ENCODE measurements around the gene LDLRAD2.
"Not testable (repeated sequence)": the region's sequence is repeated elsewhere in the genome, so short reads cannot be mapped to it uniquely, and the experiment has no call there.

LDLRAD2 gene

DNA sequence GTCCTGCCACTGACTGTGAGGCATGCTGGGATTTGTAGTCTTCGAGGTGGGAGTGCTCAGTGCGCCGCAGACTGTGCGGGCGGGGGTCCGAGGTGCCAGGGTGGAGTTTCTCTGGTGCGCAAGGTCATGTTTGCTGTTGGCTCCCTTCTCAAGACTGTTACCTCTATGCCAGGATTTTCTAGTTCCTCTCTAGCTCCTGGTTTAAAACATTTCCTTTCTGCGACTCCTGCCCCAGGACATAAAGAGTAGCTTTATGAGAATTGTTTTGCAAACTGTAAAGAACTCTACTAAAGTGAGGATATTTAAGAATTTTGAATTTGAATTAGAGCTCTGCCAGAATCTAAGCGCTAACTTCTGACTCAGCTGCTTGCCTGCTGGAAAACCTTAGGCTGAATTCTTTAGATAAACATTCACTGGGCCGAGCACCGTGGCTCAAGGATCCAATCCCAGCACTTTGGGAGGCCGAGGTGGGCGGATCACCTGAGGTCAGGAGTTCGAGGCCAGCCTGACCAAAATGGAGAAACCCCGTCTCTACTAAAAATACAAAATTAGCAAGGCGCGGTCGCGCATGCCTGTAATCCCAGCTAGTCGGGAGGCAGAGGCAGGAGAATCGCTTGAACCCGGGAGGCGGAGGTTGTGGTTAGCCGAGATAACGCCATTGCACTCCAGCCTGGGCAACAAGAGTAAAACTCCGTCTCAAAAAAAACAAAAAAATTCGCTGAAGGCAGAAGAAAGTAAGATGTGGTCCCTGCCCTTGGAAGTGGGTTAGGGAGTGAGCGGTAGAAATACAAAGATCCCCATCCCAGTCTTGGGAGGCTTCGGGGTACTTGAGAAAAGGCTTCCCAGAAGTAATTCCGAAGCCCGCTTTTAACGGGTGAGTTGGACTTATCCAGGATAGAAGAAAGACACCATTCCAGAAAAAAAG lies 28.1 kb upstream of the LDLRAD2 start:
- FAIRE-seq = peak; percentile 85

DNA sequence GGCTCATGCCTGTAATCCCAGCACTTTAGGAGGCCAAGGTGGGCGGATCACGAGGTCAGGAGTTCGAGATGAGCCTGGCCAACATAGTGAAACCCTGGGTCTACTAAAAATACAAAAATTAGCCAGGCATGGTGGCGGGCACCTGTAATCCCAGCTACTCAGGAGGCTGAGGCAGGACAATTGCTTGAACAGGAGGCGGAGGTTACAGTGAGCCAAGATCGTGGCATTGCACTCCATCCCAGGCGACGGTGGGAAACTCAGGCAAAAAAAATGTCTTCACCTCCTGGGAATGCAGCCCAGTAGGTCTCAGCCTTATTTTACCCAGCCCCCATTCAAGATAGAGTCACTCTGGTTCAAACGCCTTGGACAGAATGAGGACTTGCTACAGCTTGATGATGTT lies 26.3 kb upstream of the LDLRAD2 start:
- not testable (repeated sequence) for FAIRE-seq

DNA sequence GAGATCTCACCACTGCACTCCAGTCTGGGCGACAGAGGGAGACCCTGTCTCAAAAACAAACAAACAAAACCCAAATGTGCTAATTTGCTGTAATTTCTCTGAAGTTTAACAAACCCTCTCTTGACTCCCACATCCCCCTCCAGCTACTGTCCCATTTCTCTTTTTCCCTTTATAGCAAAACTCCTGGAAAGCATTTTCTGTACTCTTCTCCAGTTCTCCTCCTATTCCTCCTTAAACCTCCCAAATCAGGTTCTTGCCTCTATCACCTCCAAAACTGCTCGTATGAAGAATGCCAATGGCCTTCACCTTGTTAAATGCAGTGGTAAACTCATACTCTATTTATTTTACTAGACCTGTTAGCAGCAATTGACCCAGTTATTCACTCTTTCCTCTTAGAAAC lies 25.4 kb upstream of the LDLRAD2 start:
- no peak for FAIRE-seq

DNA sequence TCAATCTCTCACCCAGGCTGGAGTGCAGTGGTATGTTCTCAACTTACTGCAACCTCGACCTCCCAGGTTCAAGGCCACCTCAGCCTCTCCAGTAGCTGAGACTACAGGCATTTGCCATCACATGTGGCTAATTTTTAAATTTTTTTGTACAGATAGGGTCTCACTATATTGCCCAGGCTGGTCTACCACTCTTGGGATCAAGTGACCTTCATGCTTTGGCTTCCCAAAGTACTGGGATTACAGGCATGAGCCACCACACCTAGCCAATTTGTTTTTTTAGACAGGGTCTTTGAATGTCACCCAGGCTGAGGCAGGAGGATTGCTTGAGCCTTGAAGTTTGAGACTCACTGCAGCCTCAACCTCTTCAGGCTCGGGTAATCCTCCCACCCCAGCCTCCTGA lies 19.0 kb upstream of the LDLRAD2 start:
- no peak for FAIRE-seq

DNA sequence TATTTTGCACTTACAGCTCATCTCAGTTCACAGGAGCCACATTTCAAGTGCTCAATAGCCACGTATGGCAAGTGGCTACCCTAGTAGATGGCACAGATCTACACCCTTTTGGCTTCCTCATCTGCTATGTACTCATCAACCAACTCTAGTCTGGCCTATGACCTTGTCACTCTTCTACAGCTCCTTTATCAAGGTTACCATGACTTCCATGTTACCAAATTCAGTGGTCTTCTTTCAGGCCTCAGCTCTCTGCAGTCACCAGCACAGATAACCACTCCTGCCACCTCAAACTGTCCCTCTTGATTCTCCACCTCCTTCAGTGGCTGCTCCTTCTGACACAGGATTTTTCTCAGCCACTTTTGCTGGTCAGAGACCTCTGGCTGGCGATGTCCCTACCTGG lies 17.4 kb upstream of the LDLRAD2 start:
- no peak for FAIRE-seq

DNA sequence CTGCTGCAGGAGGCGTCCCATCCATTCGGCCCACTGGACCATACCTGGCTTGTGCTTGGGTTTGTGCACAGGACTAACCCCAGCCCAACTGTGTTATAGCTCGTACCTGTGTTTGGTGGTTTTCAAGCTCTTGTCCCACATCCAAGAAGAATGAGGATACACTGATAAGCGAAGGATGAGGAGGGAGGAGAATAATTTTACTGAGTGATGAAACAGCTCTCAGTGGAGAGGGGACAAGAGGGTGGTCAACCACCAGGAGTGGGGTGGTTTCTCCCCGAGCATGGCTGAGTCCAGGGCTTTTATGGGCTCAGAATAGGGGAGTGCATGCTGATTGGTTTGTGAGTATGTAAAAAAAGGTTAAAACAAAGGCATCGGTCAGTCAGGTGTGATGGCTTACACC lies 17.0 kb upstream of the LDLRAD2 start:
- FAIRE-seq = no peak

DNA sequence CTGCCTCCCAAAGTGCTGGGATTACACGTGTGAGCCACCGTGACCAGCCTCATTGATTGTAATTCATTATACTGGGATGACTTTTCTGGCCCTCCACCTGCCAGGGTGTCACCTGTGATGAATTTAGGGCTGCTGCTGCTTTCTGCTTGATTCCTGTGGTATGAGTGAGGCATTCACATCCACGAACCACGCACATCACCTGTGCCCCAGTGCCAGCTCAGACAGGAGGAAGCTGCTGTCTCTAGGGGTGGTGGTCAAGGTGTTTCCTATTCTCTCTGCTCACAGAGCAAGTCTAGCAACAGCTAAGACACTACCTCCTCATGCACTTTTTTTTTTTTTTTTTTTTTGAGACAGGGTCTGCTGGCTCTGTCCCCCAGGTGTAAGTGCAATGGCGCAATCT lies 12.3 kb upstream of the LDLRAD2 start:
- FAIRE-seq = no peak

DNA sequence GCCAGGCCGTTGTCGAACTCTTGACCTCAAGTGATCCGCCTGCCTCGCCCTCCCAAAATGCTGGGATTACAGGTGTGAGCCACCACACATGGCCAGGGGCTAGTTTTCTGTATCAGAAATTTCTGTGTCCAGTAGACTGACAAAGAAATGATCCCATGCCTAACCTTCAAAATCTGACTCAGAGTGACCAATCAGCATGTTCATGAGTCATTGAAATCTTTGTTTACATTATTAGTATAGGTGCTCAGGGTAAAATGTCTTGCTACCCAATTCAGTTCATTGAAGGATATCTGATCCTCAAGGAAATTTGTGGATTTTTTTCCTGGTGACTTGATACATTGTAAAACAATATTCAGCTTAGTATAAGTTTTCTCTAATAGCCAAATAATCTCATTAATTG lies 11.0 kb upstream of the LDLRAD2 start:
- FAIRE-seq = no peak

DNA sequence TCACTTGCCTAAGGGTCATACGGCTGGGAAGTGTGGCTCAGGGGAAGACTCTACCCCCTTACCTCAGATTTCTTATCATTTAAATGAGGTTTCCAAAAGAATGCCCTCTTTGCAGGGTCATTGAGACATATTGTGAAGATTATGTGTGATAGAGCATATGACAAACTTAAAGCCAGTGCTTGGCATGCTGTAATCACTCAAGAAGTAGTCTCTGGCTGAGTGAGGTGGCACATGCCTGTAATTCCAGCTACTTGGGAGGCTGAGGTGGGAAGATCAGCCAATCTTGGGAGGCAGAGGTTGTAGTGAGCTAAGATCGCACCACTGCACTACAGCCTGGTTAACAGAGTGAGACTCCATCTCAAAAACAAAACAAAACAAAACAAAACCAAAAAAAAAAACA lies 7.5 kb upstream of the LDLRAD2 start:
- no peak for FAIRE-seq

DNA sequence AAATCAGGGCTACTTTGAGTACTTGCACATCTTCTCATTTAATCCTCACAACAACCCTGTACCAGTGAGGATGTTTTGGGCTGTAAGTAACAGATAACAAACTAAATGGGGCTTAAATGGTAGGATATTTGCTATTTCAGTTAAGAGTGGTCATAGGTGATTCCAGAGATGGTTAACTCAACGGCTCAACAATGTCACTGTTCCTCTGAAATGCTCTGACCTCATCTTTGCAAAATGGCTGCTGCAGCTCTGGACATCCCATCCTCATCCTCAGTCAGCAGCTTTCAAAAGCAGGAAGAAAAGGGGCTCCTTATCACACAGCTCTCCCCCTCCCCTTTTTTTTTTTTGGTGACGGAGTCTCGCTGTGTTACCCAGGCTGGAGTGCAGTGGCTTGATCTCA lies 1.5 kb downstream of the LDLRAD2 start:
- no peak for FAIRE-seq

DNA sequence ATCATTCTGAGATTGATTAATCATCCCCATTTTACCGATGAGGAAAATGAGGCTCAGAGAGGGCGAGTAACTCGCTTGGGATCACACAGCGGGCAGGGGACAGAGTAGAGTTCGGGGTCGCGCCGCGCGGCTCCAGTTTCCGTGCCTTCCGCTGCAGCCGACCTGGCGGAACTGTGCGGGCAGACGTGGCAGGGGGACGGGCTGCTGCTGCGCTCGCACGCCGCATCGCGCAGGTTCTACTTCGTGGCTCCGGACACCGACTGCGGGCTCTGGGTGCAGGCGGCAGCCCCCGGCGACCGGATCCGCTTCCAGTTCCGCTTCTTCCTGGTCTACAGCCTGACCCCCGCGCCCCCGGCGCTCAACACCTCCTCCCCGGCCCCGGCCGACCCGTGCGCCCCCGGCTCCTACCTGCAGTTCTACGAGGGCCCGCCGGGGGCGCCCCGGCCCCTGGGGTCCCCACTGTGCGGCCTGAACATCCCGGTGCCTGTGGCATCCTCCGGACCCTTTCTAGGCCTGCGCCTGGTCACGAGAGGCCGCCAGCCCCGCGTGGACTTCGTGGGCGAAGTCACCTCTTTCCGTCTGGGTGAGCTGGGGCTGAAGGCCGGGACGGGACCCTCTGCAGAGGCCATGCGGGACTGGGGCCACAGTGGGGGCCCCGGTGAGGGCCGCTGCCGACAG lies 2.3 kb downstream of the LDLRAD2 start:
- FAIRE-seq = no peak

DNA sequence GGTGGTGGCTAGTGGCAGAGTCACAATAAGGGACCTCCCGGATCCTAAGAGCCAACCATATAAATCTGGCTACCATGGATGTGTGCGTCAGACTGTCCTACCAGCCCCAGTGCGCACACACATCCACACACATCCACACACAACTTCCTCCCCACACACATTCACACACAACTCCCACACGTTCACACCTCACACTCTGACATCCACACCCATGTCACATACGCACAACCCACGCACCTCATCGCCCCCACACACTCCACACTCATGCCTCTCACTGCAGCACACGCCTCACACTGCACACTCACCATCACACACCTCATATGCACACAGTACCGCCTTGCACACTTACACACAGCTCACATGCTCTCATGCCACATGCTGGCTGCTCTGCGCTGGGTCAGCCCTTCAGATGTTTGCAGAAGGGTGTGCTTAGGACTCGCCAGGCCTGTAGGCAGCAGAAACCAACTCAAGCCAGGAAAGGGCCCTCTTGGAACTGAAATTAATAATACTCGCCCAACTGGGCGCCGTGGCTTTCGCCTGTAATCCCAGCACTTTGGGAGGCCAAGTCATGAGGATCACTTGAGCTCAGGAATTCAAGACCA lies 3.0 kb downstream of the LDLRAD2 start:
- FAIRE-seq = no peak

DNA sequence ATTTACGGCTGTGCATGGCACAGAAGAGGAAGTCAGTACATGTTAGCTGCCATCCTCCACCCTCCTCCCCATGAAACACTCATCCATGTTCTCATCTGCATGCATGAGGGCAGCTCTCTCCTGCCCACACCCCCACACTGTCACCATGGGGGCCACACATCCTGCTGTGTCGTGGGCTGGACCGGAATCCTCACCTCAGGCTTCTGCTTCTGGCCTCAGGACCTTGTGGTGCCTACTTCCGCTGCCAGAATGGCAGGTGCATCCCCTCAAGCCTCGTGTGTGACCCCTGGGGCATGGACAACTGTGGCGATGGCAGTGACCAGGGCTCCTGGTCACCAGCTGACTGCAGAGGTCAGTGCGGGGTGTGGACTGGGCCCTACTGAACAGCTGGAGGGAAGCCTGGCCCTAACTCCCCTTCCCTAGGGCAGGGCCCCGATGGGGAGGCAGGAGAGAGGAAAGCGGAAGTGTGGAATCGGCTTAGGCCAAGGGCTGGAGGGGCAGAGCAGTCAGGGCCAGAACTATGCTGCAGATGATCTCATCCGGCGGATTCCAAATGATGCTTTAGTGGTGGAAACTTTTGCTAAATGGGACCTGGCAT lies 3.8 kb downstream of the LDLRAD2 start:
- no peak for FAIRE-seq

DNA sequence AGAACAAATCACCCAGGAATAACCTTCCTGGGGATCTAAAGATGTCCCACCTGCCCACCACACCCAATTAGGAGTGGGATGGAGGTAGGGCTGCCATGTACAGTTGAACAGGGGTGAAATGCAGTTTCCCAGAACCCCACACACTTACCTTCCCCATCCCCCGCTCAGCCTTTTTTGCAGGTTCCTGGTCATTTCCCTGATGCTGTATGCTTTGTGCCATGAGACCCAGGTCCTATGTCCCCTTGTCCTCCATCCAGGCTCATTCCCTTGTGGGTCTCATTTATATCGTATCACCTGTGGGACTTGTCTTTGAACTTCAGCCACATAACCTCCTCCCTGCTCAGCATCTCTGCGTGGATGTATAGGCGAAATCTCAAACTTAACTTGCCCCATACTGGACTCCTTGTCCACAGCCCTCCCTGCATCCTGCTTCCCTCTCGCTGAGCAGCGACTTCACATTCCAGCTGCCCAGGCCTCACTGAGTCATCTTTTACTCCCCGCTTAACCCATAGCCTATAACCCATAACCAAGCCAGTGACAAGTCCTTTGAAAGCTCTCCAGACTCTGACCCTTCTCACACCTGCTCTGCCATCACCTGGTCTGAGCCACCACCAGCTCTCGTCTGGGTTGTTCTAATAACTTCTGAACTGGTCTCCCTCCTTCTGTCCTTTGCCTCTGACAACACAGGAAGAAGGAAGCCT lies 4.7 kb downstream of the LDLRAD2 start:
- no peak for FAIRE-seq

DNA sequence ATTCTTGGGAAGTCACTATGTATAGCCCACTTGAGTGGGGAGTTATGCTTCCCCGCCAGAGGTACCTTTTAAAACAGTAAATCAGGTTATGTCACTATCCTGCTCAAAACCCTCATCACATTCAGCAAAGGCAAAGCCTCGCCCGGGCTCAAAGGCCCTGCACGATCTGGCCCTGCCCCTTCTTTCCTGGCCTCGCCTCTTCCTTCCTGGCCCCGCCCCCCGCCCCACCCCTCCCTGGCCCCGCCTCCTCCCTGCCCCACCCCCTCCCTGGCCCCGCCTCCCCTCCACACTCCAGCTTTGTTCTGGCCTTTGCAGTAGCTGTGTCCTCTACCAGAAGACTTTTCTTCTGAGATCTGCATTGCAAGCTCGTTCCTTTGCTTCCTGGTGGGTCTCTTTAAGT lies 6.6 kb downstream of the LDLRAD2 start:
- no peak for FAIRE-seq

DNA sequence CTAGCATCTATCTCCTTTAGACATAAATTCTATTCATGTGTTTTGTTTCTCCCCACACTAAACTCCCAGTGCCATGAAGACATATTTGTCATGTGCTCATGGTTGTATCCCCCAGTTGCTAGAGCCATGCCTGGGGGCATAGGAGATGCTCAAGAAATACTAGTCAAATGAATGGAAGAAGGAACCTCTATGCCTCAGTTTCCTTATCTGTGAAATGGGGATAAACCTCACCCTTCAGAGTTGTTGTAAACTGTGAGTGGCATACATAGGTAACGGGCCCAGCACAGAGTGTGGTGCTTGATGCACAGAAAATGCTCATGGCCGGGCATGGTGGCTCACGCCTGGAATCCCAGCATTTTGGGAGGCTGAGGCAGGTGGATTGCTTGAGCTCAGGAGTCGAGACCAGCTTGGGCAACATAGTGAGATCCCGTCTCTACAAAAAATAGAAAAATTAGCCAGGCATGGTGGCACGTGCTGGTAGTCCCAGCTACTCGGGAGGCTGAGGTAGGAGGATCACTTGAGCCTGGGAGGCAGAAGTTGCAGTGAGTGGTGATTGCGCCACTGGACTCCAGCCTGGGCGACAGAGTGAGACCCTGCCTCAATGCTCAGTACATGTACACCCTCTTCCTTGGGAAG lies 8.7 kb downstream of the LDLRAD2 start:
- no peak for FAIRE-seq

DNA sequence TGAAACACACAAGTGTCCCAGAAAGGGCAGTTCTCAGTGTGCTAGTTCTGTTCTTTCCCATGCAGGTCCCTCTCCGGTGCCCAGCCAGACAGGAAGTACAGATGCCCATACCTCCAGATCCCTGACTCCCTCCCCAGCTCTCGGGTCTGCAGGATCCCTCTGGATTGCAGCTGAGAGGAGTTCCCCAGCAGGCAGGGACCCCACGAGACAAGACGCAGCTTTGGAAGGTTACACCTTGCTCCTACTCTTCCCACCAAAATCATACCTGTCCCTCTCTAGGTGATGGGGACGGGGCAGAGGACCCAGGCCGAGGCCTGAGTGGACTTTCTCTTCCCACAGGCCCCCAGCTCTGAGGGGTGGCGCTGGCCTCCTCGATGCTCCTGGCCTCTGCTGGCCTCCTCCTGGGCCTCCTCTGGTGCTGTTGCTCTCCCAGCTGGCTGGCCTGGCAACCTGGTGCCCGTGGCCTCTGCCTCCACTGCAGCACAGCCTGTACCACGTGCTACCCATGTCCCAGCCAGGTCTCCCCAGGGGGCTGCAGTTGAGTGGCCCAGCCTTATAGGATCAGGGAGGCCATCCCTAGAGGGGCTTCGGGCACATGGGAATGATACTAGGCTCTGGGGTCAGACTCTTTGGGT lies 9.4 kb downstream of the LDLRAD2 start:
- no peak for FAIRE-seq

DNA sequence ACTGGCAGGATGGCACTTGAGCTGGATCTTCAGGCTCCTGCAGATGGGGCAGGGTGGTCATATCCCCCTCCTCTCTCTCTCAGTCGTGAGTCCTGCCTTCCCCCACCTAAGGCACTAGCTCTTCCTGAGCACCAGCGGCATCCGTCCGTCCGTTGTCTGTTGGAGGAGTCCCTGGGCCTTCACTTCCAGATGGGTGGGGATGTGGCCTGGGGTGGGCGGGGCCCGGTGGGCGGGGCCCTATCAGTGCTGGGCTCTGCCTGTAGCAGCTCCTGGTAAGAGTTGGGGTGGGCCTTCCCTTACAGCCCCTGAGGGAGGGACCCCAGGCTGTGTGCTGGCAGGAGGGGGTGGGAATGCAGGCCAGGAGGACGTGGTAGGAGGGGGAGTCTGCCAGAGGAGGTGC lies 10.3 kb downstream of the LDLRAD2 start:
- FAIRE-seq = no peak

DNA sequence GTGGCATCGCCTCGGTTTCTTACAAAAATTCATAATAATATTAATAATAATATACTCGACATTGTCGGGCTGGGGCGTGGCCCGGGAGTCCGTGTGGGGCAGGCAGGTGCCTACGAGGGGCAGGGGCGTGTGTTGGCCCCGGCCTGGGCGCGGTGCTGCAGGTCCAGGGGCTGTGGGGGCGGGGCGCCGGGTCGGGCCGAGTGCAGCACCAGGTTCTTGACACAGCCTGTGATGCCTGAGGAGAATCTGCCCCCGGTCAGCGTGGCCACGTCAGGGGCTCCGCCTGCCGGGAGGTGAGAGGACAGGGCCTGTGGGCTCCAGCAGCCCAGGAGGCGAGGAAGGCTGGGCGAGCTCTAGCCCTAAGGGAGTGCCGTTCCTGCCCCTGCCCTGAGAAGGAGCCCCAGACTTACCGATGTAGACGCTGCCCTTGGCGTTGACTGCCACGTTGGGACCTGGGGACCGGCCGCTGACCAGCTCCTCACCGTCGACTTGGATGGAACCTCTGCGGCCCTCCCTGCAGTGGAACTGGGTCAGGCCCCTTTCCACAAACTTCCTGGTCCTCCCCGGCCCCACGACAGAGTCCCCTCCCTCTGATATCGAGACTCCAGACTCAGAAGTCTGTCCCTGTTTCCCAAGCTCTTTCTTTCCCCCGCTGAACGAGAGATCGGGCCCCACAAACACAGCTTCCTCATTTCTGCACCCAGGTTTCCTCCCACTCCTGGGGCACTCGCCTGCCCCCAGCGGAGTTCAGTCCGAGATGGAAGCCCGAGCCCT lies 11.3 kb downstream of the LDLRAD2 start:
- no peak for FAIRE-seq

DNA sequence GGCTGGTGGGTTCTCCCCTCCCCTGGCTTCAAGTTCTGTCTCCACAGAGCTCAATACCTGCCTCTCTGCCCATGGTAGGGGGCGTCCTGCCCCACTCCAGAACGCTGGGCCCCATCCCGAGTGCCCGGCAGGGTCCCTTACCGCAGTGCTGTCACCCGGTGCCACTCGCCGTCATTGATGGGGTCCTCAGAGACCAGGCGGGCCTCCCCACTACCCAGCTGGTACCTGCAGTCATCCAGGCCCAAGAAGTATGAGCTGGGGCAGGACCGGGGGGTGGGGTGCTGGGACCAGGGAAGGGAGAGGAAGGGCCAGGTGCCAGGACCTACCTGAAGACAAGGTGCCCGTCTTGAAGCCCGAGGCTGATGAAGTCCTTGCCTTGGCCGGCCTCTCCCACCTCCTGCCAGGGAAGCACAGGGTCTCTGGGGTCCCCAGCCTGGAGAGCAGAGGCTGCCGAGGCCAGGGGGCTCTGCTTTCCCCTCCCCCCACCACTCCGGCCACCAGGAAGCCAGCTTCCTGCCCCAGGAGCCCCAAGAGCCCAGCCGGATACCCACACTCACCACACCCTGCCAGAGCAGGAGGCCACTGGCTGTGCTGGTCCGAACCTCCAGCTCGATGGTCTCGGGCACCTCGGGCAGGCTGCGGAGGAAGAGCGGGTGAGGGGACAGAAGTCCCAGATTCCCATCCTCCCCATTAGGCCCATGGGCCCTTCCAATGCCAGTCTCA lies 12.1 kb downstream of the LDLRAD2 start:
- no peak for FAIRE-seq

Measured in G401.6 (cell line).